ENCODE measurements around the gene YLPM1.

DNA sequence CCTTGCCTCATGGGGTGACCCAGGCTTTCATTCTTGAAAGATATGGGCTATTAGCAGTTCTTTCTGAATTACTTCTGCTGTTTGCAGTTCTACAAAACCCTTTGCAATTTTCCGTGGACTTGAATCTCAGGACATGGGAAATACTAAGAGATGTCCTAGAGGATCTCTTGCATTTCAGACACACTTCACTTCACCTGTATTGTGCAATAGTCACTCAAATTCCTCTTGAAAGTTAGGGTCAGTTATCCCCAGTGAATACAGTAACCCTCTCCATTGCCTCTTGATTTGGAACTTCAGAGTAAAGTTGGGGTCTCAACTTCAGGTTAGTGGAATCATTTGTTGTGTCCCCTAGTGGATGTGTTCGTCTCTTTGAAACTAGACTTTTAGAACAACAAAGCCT is 31.8 kb downstream of the YLPM1 start:
- TF ChIP-seq, protein P1, sequence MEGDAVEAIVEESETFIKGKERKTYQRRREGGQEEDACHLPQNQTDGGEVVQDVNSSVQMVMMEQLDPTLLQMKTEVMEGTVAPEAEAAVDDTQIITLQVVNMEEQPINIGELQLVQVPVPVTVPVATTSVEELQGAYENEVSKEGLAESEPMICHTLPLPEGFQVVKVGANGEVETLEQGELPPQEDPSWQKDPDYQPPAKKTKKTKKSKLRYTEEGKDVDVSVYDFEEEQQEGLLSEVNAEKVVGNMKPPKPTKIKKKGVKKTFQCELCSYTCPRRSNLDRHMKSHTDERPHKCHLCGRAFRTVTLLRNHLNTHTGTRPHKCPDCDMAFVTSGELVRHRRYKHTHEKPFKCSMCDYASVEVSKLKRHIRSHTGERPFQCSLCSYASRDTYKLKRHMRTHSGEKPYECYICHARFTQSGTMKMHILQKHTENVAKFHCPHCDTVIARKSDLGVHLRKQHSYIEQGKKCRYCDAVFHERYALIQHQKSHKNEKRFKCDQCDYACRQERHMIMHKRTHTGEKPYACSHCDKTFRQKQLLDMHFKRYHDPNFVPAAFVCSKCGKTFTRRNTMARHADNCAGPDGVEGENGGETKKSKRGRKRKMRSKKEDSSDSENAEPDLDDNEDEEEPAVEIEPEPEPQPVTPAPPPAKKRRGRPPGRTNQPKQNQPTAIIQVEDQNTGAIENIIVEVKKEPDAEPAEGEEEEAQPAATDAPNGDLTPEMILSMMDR (IDR thresholded peaks at IDR 0.05) = no peak
- TF ChIP-seq EZH2phosphoT487 (IDR thresholded peaks at IDR 0.05) = no peak

Data from neural progenitor cell (in vitro differentiated cells).